Smooth muscle cell of the pulmonary artery (primary cell): Measurements from ENCODE around the gene ZNF343. TPM values are rescaled to one million over a fixed set of nuclear protein-coding genes. Genes with fewer than 3 reads are reported as not detected.

Experiments
- total RNA-seq: library from RNA; depleted of rRNA; stranded (reverse); fragments of >200 nt; gene quantifications from 2 replicates; pipeline ENCODE4 v1.2.3, GENCODE V29; 2014

The ZNF343 gene
- total RNA-seq = 13.0 and 15.3 TPM in 2 replicates

DNA sequence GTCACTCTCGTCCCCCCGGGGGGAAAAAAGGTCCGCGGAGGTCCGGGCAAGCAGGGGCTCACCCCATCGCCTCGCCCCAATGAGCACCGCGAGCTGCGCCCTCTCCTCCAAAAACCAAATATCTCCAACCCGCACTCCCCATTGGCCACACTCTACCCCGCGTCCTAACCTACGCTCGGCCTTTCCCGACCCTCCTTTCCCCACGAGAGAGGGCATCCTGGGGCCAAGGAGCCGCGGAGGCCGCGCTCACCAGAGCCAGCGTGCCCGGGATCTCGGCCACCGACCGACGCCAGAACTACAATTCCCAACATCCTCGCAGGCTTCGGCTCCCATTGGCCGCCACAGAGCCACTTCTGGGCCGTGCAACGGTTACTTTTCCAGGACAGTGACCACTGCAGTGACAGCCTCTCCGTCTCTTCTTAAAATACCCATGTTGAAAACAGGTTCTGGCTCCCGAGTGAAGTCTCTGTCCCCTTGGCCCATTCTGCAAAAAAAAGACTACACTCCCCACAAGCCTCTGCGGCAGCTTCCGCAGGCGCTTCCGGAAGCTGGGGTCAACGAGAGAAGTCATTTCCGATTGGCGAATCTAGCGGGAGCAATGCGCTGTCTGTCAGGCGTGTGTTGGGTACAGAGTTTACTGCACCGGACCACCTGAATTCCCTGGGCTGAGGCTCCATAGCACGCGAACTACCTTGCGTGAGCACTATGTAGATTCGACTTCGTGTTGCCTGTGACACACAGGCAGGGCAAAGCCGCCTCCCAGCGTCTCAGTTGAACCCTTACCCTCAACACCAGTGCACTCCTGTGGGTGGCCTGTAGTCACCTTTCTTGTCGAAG, at the start of gene ZNF343:
TSS of gene ZNF343 (minus strand) at position 285 of the 837 bp plus-strand sequence. CDS start 15,020 bp downstream, outside the sequence.

DNA sequence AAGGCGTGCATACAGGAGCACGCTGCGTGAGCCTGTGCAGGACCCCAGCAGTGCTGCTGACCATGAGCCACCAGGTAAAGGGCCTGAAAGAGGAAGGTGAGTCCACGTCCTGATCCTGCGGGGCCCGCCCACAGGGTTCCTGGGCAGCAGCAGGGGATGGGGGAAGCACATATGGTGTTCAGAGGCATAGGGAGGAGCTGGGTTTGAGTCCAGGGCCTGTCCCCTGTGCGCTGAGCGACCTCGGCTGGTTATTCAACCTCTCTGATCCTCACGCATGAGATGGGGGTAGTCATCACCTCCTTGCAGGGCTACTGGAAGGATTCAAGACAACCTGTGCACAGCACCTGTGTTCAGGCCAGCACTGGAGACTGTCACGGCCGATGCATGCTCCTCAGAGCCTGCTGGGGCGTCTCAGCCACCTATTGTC, 27.9 kb upstream of the ZNF343 start, which contains the start of gene TMC2:
TSS of gene TMC2 (plus strand) at position 14 of the 427 bp plus-strand sequence. CDS start at position 63, 49 bp downstream.

DNA sequence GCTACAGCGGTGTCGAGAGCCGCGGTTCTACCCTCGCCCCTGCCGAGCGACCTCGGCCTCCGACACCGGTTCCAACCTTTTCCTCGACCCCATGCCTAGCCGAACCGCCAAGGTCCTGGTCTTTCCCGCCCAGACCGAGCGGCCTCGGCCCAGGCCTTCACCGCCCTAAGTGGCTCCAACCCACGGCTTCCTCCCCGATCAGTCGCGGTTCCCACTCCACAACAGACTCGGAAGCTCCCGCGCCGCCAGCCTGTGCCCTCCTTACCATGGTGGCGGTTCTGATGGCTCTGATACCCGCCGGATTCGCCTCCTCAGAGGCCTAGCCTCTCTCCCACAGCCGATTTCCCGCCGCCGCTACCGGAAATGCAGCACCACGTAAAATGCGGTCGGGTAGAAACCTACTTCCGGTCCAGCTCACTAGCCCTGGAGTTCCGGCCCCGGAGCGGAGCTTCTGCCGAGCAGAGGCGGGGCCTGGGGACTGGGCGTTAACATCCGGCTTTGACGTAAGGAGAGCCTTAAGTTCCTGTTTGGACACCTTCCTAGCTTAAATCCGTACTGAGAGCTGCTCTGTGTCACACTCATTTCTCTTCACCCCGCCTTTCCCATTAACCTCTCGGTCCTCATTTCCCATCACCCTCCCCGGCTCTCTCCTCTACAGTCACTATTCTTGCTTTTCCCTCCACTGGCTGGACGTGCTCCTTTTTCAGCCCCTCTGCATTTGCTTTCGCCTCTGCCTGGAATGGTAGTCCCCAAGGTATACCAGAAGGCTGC, 38.1 kb downstream of the ZNF343 start, which contains the start of gene SNRPB:
TSS of gene SNRPB (minus strand) at position 367 of the 771 bp plus-strand sequence. CDS start at position 268, 99 bp downstream.

Other genes starting within 250 kb of the ZNF343 start
- gene TGM3, start 212.9 kb downstream of the ZNF343 start, total RNA-seq = not detected in 2 replicates
- not detected in 2 replicates for gene TGM6, start 128.0 kb downstream of the ZNF343 start, total RNA-seq
- 80.7 and 90.6 TPM in 2 replicates for gene SNRPB, start 38.1 kb downstream of the ZNF343 start, total RNA-seq
- not detected in 2 replicates for gene TMC2, start 27.7 kb upstream of the ZNF343 start, total RNA-seq
- gene NOP56, start 143.7 kb upstream of the ZNF343 start, total RNA-seq = 80.0 and 122 TPM in 2 replicates
- gene IDH3B, start 155.3 kb upstream of the ZNF343 start, total RNA-seq = 55.0 and 57.1 TPM in 2 replicates
- gene EBF4, start 183.9 kb upstream of the ZNF343 start, total RNA-seq = 0.78 and 0.89 TPM in 2 replicates